Stimulated activated CD4-positive, alpha-beta T cell treated with anti-CD3 and anti-CD28 coated beads, TNF-alpha, amount 100 ng/mL, for 4 hours (primary cell): ENCODE measurements around the gene PDIA4.
"Not testable (repeated sequence)": the region's sequence is repeated elsewhere in the genome, so short reads cannot be mapped to it uniquely, and the experiment has no call there.

Experiments used
- DNase-seq, 3 experiments: peaks; one replicate each; pipeline ENCODE4 v3.0.0-alpha.2; 2020; ENCODE audit warnings: low read depth in 3 of 3

PDIA4 gene

DNA sequence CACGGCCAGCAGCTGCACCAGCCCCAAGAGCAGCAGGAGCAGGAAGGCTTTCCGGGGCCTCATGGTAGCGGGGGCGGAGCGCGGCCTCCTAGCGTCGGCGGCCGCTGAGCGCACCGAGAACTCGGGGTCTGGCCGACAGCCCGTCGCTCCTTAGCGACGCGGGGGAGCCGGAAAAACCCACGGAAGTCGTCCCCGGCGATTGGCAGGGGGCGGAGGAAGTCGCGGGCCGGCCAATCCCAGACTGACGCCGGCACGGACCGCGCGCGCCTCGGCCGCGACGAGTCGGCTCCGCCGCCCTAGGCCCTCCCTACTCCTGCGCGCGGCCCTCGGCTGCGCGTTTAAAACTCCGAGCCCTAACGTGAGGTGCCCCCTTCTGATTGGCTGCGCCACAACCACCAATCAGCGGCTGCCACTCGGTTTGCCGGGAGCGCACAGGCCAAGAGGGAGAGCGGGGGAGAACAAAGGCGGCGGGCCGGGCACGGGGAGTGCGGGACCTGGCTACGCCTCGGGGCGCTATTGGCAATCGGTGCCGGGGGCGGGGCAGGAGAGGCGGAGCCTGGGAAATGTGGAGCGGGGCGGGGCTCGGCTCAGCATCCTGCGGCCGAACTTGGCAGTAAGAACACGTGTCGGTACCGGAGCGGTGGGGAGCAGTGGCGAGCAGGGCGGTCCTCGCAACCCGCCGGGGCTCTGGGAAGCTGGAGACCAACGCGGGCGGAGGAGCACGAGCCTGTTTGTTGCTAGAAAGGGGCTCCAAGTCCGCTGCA is at the start of gene PDIA4:
PDIA4 (minus strand) TSS at position 160 of the 764 bp plus-strand sequence; CDS start at position 63, 97 bp downstream.
- peak; percentile 99 to 100 (median 99) for DNase-seq

- DNase-seq, result no peak
These were observed 49.3 kb upstream of the PDIA4 start for GRCh38 chr7:149077594-149077993.

- DNase-seq, result no peak
These were observed 47.0 kb upstream of the PDIA4 start for GRCh38 chr7:149075286-149075685.

GRCh38 chr7:149074116-149074885 is 46.0 kb upstream of the PDIA4 start:
- no peak for DNase-seq

GRCh38 chr7:149072438-149072775 is 44.1 kb upstream of the PDIA4 start:
- DNase-seq, result no peak

- peak in 2 of 3 experiments; percentile 26 for DNase-seq
These were observed 43.5 kb upstream of the PDIA4 start for GRCh38 chr7:149071641-149072437.

DNA sequence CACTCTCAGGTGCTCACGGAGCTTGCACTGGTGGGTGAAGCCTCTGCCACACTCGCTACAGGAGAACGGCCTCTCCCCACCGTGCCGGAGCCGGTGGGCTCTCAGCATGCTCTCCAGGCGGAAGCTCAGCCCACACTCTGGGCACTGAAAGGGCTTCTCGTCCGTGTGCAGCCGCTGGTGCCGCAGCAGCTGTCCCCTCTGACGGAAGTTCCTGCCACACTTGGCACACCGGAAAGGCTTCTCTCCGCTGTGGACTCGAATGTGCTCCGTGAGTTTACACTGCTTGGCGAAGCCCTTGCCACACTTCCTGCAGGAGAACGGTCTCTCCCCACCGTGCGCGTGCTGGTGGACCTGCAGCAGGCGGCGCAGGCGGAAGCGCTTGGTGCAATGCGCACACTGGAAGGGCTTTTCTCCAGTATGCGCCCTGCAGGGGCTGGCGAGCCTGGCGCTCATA is 42.9 kb upstream of the PDIA4 start:
- no peak for DNase-seq

GRCh38 chr7:149070372-149071125 is 42.2 kb upstream of the PDIA4 start:
- no peak for DNase-seq

GRCh38 chr7:149067869-149068268 is 39.6 kb upstream of the PDIA4 start:
- DNase-seq, result no peak

- no peak for DNase-seq
These were observed 35.2 kb upstream of the PDIA4 start for GRCh38 chr7:149063476-149063875.

DNA sequence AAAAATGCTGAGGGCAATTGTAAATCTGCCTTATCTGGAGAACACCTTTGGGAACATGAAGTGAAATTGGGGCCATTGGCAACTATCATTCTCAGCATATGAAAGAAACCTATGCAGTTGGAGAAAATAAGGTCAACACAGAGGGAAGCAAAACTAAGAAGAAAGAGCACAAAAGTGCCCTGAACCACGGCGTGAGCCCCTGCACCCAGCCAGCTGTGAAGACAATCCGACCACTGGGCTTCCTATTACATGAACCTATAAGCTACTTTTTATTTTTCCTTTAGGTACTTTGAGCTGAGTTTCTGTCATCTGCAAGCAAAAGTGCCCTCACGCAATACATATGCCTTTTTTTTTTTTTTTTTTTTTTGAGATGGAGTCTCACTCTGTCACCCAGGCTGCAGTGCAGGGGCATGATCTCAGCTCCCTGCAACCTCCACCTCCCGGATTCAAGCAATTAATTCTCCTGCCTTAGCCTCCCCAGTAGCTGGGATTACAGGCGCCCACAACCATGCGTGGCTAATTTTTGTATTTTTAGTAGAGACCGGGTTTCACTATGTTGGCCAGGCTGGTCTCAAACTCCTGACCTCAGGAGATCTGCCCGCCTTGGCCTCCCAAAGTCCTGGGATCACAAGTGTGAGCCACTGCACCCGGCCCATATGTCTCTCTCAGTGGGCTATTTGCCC is 34.1 kb upstream of the PDIA4 start:
- DNase-seq, result not testable (repeated sequence)

DNA sequence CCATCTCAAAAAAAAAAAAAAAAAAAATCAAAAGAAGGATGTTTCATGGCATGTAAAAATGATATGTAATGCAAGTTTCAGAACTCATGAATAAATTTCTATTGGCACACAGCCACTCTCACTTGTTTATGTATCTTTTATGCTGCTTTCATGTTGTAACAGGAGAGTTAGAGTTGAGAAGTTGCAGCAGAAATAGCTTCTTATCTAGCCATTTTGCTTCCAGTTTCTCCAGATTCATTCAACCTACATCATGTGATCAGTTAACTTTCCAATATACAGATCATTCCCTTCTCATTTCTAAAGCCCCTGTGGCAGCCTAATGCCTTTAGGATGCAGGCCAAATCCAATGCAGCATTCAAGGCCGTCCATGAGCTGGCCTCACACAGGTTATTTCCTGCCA is 31.9 kb upstream of the PDIA4 start:
- DNase-seq, result no peak

DNA sequence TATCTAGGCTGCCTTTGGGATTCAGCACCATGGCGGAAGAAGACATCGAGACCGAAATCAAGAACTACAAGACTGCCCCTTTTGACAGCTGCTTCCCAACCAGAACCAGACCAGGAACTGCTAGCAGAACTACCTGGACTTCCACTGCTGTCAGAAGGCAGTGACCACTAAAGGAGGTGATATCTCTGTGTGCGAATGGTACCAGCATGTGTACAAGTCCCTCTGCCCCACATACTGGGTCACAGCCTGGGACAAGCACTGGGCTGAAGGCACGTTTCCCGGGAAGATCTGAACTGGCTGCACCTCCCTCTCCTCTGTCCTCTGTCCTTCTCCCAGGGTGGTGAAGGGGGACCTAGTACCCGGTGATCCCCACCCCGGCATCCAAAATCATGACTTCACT is 25.6 kb upstream of the PDIA4 start:
- DNase-seq, result no peak

DNA sequence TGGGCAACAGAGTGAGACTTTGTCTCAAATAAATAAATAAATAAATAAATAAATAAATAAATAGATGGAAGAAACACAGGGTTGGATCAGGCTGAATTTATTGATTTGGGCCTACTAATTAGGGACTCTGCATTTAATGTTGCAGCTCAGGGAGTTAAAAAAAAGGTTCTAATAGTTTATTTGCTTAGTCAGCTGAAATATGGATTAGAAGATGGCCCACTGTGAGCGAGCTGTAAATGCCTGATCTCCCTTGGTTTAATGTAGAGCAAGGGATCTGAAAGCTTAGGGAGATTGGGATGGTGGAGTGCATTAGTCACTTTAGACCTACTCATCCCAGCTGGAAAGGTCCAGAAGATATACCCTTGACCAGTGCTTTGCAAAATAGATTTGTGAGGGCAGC is 25.1 kb upstream of the PDIA4 start:
- no peak for DNase-seq

- DNase-seq, result no peak
These were observed 22.6 kb upstream of the PDIA4 start for GRCh38 chr7:149050941-149051340.

- DNase-seq, result no peak
These were observed 20.5 kb upstream of the PDIA4 start for GRCh38 chr7:149048805-149049204.

DNA sequence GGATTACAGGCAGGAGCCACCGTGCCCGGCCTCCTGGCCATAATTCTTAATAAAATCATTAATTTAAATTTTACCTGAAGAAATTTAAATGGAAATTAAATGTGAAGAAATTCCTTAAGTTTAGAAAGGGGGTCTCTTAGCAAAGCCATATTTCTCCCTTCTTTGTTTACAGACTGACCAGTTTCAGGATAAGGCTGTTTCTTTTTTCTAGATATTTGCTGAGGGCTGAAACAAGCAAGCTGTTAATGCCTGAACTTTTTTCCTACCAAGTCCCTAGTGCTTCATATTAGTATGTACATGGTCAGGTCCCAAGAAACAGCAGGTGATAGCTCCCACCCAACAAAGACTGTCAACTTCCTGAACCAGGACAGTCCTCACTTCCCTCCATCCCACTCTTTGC is 18.1 kb upstream of the PDIA4 start:
- no peak for DNase-seq

DNA sequence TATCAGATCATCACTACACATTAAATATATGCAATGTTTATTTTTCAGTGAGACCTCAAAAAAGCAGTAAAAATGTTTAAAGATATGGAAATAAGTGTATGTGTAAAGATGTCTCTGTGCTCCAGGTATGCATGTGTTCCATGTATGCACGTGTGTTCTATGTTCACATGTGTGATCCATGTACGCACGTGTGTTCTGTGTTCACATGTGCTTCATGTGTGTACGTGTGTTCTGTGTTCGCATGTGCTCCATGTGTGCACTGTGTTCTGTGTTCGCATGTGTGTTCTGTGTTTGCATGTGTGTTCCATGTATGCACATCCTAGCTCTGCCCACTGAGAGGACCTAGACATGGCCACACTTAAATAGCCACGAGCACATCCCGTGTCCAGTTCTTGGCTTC is 15.6 kb upstream of the PDIA4 start:
- no peak for DNase-seq

GRCh38 chr7:149041350-149041749 is 13.0 kb upstream of the PDIA4 start:
- no peak for DNase-seq

DNA sequence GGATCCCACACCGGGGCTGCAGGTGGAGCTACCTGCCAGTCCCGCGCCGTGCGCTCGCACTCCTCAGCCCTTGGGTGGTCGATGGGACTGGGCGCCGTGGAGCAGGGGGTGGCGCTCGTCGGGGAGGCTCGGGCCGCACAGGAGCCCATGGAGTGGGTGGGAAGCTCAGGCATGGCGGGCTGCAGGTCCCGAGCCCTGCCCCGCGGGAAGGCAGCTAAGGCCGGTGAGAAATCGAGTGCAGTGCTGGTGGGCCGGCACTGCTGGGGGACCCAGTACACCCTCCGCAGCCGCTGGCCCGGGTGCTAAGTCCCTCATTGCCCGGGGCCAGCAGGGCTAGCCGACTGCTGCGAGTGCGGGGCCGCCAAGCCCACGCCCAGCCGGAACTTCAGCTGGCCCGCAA is 10.3 kb upstream of the PDIA4 start:
- not testable (repeated sequence) for DNase-seq

GRCh38 chr7:149036676-149037075 is 8.4 kb upstream of the PDIA4 start:
- DNase-seq, result no peak
